Measurements from ENCODE around the gene CERS2. TPM values are rescaled to one million over a fixed set of nuclear protein-coding genes. Genes with fewer than 3 reads are reported as not detected.

Gene CERS2
- total and polyA plus RNA-seq, 10 of the 15 experiments (the other 5 are each of a cell fraction or from before 2014, with no cell fraction given): 9.2 to 87.9 (median 50.8) TPM

DNA sequence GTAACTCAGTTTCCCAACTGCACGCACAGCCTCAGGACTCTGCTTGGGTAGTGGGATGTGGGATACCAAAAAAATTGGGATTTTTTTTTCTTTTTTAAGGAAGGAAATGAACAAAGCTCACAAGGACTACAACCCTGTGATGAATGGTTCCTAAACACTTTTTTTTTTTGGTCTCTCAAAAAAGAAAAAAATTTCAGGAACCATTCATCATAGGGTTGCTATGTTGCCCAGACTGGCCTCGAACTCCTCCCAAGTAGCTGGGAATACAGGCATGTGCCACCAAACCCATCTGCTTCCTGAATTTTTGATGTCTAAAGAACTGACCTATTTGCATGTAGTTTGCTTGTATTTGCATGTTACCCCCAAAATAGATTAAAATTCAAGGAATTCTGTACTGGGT is 25.3 kb upstream of the CERS2 start (continued):
- no peak for TF ChIP-seq CREB1 (IDR thresholded peaks at IDR 0.05; ENCODE audit: low read depth)
- TF ChIP-seq RFX5 (IDR thresholded peaks at IDR 0.05; ENCODE audit: low read depth, low read length): no peak

GRCh38 chr1:150999051-150999674 is 24.5 kb upstream of the CERS2 start:
- intact Hi-C loops (cut with micrococcal nuclease; ENCODE audit: unreplicated experiment): loop anchor here (10.0 kb wide), 1 partner anchor 744 kb away; the partner anchor contains the start of gene CA14

More at GRCh38 chr1:150999051-150999674, 24.5 kb upstream of the CERS2 start:
- Histone ChIP-seq H2AFZ (ENCODE audit: control insufficient read depth, low read depth, low read length) (no peak overlapping the region), H3K27ac (ENCODE audit: control insufficient read depth, insufficient read depth) (no peak overlapping the region), H3K79me2 (ENCODE audit: control insufficient read depth, insufficient read depth, low read length) (no peaks in the 10 kb centered on the region; the same call in 1 of the 2 replicates), H3K4me2 (ENCODE audit: control insufficient read depth, insufficient read depth) (no peak overlapping the region), H4K20me1 (ENCODE audit: control insufficient read depth, insufficient read depth) (no peaks in the 10 kb centered on the region), H3K4me3 (no peak overlapping the region), H3K36me3 (ENCODE audit: control insufficient read depth in 2 of 2, insufficient read depth in 2 of 2, low read length in 1 of 2) (no peaks in the 10 kb centered on the region; a peak in 1 of 4 replicates), H3K9me3 (replicated peaks; ENCODE audit: control insufficient read depth, insufficient read depth, low read length) (no peaks in the 10 kb centered on the region), H3K9ac (ENCODE audit: control insufficient read depth, insufficient read depth, low read length) (no peak overlapping the region), H3K27me3 (replicated peaks in 1 of 2; ENCODE audit: control insufficient read depth in 2 of 2, insufficient read depth in 2 of 2, low read length in 1 of 2) (no peaks in the 10 kb centered on the region), H3K4me1 (ENCODE audit: control insufficient read depth, insufficient read depth, low read length) (peaks cover 4% of the 10 kb centered on the region; the same call in 1 of the 2 replicates)
- BruUV-seq (replicated peaks): no TSS peak
- ChIA-PET POLR2A (no interaction called here), CTCF (interaction anchor here (0.7 to 16.2 kb wide), 5 partner anchors 18 to 158 kb away, joined by 3 to 252 read pairs (median 4); partner anchors contain the start of genes ANXA9, CERS2 and TNFAIP8L2), RAD21 (ENCODE audit: unreplicated experiment) (interaction anchor here (0.6 kb wide), 1 partner anchor 107 kb away, joined by 3 read pairs; no protein-coding TSS in a partner anchor), SMC1A (ENCODE audit: uncharacterized antibody, unreplicated experiment) (interaction anchor here (0.7 to 2.0 kb wide), 2 partner anchors 11 to 1062 kb away, joined by 3 to 5 read pairs; no protein-coding TSS in a partner anchor)
- no peak for FAIRE-seq
- WGBS (ENCODE audit: insufficient coverage, insufficient replicate concordance, low lambda C conversion rate, missing lambda C conversion rate): 67% methylated on average over 17 of the region's 17 CpGs
- TF ChIP-seq, protein P1, sequence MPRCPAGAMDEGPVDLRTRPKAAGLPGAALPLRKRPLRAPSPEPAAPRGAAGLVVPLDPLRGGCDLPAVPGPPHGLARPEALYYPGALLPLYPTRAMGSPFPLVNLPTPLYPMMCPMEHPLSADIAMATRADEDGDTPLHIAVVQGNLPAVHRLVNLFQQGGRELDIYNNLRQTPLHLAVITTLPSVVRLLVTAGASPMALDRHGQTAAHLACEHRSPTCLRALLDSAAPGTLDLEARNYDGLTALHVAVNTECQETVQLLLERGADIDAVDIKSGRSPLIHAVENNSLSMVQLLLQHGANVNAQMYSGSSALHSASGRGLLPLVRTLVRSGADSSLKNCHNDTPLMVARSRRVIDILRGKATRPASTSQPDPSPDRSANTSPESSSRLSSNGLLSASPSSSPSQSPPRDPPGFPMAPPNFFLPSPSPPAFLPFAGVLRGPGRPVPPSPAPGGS (IDR thresholded peaks at IDR 0.05; ENCODE audit: borderline replicate concordance, insufficient read depth, low read depth, low read length, poor library complexity, severe bottlenecking): no peak
- no peak for TF ChIP-seq POU2F2 (IDR thresholded peaks at IDR 0.05; ENCODE audit: borderline replicate concordance, low read depth, low read length)
- TF ChIP-seq POLR2A (IDR thresholded peaks at IDR 0.05; ENCODE audit: low read depth, low read length): no peak
- no peak for TF ChIP-seq NKRF (conservative IDR thresholded peaks at IDR 0.05)
- TF ChIP-seq FOXM1 (IDR thresholded peaks at IDR 0.05; ENCODE audit: low read depth, low read length): no peak
- TF ChIP-seq, protein P2, sequence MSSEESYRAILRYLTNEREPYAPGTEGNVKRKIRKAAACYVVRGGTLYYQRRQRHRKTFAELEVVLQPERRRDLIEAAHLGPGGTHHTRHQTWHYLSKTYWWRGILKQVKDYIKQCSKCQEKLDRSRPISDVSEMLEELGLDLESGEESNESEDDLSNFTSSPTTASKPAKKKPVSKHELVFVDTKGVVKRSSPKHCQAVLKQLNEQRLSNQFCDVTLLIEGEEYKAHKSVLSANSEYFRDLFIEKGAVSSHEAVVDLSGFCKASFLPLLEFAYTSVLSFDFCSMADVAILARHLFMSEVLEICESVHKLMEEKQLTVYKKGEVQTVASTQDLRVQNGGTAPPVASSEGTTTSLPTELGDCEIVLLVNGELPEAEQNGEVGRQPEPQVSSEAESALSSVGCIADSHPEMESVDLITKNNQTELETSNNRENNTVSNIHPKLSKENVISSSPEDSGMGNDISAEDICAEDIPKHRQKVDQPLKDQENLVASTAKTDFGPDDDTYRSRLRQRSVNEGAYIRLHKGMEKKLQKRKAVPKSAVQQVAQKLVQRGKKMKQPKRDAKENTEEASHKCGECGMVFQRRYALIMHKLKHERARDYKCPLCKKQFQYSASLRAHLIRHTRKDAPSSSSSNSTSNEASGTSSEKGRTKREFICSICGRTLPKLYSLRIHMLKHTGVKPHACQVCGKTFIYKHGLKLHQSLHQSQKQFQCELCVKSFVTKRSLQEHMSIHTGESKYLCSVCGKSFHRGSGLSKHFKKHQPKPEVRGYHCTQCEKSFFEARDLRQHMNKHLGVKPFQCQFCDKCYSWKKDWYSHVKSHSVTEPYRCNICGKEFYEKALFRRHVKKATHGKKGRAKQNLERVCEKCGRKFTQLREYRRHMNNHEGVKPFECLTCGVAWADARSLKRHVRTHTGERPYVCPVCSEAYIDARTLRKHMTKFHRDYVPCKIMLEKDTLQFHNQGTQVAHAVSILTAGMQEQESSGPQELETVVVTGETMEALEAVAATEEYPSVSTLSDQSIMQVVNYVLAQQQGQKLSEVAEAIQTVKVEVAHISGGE (CRISPR knock-in tag; IDR thresholded peaks at IDR 0.05): no peak
- no peak for TF ChIP-seq SP1 (IDR thresholded peaks at IDR 0.05; ENCODE audit: low read depth, low read length)
- no peak for TF ChIP-seq HDGF (IDR thresholded peaks at IDR 0.05)
- TF ChIP-seq SMAD5 (IDR thresholded peaks at IDR 0.05; ENCODE audit: low read depth): no peak
- TF ChIP-seq ZNF207 (IDR thresholded peaks at IDR 0.05; ENCODE audit: borderline replicate concordance): no peak
- TF ChIP-seq NFXL1 (IDR thresholded peaks at IDR 0.05; ENCODE audit: borderline replicate concordance): no peak
- TF ChIP-seq, protein P3, sequence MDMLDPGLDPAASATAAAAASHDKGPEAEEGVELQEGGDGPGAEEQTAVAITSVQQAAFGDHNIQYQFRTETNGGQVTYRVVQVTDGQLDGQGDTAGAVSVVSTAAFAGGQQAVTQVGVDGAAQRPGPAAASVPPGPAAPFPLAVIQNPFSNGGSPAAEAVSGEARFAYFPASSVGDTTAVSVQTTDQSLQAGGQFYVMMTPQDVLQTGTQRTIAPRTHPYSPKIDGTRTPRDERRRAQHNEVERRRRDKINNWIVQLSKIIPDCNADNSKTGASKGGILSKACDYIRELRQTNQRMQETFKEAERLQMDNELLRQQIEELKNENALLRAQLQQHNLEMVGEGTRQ (IDR thresholded peaks at IDR 0.05; ENCODE audit: borderline replicate concordance, low read depth, low read length): no peak
- no peak for TF ChIP-seq BRCA1 (IDR thresholded peaks at IDR 0.05; ENCODE audit: low read depth, low read length)
- DNase-seq (ENCODE audit: low read depth, low spot score): no peak
- ATAC-seq: no peak
- in situ Hi-C loops (cut with MboI): loop anchor here (5.0 kb wide), 1 partner anchor 742 kb away; the partner anchor contains the start of gene CA14

Data from GM12878 (cell line).